Airway epithelial cell (primary cell): ENCODE results near the gene LRP1. TPM values are rescaled to one million over a fixed set of nuclear protein-coding genes. Genes with fewer than 3 reads are reported as not detected.

Experiments used
- total RNA-seq: library from RNA; depleted of rRNA; stranded (reverse); fragments of >200 nt; gene quantifications from 2 replicates; pipeline ENCODE4 v1.2.3, GENCODE V29; 2015

LRP1 gene
- total RNA-seq: 25.8 and 34.4 TPM in 2 replicates

DNA sequence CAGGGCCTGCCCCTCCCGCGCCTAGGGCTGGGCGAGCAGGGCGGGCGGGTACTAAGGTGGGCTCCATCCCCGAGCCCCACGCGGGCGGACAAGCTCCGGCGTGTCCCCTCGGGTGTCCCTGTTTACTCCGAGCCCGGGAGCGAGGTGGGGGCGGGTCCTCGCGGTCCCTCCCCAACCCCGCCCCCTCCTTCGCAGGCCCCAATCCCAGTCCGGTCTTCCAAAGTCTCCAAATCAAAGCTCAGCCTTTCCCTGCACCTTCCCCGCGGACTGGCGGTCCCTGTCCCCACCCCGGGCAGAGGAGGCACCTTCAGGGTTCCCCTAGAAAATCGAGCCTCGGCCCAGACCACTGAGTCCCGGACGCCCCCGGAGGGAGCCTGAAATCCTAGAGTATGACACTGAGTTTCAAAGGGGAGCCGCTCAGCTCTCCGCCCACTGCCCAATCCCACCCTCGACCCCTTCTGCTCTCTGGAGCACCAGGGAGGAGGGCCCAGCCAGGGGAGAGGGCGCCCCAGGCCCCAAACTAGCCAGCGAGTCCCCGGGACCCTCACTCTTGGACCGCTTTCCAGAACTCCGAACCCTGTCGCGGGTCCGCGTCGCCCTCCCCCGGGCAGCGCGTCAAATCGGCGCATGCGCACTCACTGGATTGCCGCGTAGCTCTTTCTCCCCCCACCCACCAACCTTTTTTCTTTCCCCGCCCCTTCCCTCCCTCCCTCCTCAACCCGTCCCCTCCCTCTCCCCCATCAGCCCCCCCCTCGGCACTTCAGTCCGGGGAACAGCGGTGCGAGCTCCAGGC, at the start of gene LRP1:
Gene LRP1 (plus strand): TSS at position 758 of the 793 bp plus-strand sequence. CDS start 482 bp downstream, outside the sequence.

DNA sequence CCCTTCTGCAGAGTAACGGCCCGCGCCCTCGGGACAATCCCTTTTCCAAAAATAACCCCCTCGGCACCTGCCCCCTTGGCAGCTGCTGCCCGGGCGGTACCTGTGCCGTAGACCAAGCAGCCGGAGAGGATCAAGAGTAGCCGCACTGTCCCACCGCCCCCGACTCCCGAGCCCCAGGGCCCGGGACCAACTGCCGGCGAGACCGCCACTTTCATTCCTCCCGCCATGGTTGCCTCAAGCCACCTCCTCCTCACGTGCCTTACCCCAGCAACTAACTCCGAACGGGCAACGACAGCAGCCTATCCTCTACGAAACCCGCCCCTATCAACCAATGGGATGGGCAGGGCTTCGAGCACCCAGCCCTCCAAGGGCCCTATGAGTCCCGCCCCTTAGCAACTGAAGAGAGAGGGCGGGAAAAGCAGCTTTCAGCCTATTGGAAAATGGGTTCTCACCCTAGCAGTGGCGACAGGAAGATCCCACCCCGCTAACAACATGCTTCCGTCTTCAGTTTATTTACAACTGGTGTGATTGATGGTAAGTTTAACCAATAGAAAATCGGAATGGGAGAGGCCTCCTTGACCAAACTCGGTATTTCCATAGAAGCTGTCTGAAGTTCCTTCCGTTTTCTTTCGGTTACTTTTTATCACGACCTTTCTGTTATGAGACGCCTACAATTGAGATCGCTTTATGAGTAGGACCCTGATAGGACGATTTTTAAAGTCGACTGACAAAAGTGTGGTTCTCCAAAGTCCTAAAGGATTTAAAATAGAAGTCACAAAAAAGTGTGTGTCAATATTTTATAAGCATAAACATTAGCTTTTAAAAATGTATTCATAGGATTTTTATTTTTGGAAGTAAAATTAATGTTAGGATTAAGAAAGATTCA, 49.5 kb upstream of the LRP1 start, which contains the start of gene NEMP1:
Gene NEMP1 (minus strand): TSS at position 273 of the 886 bp plus-strand sequence. CDS start 46 bp downstream, at position 227.

DNA sequence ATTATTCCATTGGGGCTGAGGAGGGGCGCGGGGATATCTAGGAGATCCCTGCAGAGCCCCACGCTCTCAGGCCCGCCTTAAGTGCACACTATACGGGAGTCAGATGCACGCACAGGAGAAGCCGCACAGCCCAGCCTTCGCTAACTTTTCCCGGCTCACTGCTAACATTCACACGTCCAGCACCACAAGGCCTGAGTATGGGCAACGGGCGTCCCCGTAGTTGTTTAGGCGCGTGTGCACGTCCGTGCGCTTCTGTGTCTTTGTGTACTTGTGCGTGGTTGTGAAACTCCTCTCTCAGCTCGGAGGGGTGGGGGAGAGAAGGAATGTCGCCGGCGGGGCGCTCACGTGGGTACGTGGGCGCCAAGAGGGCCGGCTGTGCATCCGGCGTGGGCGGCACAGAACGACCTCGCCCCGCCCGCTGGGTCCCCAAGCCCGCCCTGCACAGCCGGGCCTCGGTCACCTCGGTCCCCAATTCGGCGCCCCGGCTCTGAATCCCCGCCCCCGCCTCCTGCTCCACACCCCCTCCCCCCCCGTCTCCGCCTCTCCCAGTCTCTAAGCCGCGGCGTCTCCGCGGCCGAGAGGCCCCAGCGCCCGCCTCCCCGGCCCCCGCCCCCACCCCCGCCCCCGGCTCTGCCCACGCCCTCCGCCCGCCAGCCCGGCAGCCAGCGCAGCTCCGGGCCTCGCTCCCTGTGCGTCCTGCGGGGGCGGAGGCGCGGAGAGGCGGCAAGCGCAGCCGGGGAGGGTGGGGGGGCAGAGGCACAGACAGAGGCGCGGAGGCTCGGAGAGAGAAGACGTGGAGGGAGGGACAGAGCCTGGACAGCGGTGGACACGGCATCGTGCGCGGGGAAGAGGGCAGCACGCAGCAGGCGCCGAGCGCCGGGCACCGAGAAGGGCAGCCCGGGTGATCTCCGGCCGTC, 39.7 kb upstream of the LRP1 start, which contains the start of gene NAB2:
Gene NAB2 (plus strand): TSS at position 761 of the 917 bp plus-strand sequence. CDS start 158 bp downstream, outside the sequence.

DNA sequence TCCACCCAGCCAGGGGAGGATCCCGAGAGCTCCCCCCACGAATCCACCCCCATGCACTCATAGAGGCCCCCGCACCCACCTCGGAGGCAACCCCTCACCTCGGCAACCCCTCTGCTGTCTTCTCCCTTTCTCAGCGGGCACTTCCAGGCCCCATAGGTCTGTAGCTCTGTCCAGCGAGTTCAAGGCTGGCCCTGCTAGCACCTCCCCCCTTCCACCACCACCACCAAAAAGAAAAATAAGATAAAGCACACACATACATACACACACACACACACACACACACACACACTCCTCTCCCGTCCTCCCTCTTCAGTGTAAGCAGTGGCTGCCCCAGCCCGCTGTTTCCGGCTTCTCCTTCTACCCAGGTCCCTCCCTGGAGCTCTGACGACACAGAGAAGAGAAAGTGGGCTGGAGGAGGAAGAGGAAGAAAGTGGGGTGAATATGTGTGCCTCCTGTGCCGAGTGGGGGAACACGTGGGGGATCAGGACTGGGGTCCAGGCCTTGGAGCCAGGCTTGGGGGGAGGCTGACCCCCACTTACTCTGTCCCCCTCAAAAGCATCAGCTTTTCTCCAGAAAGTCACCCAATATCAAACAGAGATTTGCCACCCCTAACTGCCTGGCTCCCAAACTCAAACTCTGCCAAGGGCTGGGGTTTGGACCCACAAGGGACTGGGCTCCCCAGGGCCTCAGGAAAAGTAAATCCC, 17.1 kb upstream of the LRP1 start, which contains the start of gene STAT6:
Gene STAT6 (minus strand): TSS at position 332 of the 704 bp plus-strand sequence. CDS start 3,084 bp downstream, outside the sequence.

DNA sequence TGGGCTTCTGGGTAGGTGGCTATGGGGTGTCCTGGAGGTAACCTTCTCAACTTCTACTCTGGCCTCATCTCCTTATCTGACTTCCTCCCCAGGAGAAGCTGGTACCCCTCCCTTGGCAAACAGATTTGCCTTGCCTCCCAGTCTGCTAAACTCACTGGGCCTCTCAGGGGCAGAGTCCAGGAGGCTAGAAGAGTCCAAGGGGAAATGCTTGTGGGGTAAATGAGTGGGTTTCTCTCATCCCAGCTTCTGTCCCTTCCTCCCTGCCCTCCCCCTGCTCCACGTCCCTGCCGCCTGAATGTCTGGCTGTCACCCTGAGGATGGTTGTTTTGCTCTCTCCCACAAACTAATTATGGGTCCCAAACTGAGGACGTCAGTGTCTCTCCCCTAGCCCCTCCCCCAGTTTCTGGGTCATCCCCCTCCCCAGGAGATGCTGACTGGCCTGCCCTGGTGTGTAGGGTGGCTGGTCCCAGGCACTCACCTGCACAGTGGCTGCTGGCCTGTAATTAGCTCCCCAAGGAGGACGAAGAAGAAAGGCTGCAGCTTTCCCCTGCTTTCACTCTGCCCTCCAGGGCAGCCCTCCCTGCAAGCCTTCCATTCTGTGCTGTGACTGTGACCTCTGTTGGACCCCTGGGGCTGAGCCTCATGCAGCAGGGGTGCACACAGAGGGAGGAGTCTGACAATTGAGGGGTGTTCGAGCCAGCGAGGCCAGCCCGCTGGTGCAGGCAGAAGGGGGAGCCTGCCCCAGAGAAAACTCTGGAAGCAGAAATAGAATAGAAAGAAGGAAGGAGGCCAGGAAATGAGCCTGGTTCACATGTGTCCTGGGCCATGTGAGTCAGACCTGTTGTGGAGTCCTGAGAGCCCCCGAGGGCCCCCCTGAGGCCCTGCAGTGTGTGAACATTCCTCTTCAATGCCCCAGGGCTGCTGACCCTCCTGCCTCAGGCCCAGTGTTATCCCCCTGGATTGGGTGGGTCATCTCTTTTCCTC, 19.0 kb downstream of the LRP1 start, which contains the start of gene LRP1-AS:
Gene LRP1-AS (minus strand): TSS at position 659 of the 984 bp plus-strand sequence.

DNA sequence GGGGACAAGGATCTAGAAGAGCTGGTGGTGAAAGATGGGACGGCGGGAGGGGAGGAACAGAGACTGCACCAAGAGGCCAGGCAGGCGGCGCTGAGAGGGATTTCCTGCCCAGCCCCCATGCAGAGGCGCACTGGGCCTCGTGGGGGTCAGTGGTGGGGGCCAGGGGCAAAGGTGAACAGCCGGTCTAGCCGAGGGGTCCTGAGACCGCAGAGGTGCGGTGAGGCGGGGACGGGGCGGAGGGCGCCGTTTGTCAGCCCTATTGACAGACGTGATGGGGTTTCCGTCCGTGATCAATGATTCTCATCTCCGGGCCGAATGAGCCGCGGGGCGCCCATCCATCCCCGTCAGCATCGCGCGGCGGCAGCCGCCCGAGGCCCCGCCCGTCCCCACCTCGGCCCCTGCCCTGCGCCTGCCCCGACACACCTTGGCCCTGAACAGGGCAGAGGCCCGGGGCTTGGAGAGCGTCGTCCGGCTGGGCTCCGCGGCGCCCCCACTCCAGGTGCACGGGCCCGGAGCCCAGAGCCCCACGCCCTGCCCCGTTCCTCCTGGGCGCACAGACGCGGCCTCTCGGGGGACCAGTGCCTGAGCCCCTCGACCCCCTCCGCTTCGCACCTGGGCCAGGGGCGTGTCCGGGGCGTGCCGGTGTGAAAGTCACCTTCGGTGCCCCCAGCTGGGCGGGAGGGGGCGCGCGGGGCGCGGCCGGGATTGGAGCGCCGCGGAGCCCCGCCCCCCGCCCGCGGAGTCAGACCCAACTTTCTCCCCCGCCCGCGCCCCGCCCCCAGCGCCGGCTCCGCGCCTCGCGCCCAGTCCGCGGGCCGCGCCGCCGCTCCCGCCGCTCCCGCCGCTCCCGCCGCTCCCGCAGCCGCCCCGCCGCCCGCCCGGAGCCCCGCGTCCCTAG, 88.0 kb downstream of the LRP1 start, which contains the start of gene NXPH4:
Gene NXPH4 (plus strand): TSS at position 781 of the 898 bp plus-strand sequence. CDS start 176 bp downstream, outside the sequence.

DNA sequence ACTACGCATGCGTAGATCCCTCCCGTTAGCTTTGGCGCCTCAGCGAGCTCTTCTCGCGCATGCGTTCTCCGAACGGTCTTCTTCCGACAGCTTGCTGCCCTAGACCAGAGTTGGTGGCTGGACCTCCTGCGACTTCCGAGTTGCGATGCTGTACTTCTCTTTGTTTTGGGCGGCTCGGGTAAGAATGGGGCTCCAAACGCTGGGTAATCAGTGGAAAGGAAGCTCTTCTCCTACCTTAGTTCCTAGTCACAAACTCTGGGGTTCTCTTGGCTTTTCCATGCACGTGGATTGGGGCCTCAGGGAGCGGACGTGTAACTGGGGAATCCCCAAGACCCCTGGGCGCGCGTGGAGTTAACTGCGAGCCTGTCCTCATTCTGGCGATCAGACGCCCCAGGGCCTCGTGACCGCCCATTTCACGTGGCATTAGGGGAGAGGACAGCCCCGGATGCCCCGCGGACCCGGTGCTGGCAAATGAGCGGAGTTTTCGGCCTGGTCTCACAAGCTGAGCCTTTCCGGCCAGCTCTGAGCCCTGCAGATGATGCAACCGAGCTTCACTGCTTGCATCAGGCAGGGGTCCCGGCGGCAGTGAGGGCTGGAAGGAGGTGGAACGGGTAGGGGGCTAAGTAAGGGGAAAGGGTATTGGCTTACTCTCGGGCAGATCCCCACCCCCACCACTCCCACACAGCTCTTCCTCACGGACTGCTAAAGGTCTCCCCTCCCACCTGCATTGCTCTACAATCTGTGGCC, 101.5 kb downstream of the LRP1 start, which contains the start of gene SHMT2:
Gene SHMT2 (plus strand): TSS at position 78 of the 747 bp plus-strand sequence. CDS start 68 bp downstream, at position 146.

DNA sequence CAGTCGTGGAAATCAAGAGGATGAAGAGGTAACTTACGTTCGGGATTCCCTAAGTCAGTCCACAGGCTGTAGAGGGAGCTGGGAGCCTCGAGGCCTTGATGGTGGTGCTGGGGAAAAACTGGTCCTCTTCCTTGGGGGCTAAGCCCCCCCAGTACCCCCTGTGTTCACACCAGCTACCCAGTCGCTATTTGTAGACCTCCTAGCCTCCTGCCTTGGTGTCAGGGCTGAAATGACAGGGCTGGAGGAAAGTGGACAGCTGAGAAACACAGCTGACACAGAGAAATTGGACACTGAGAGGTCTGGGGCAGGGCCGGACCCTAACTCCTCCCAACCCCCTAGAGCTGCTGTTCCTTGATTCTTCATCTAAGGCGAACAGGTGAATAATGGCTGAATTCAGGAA, 122.7 kb downstream of the LRP1 start, which contains the start of gene STAC3:
Gene STAC3 (minus strand): TSS at position 232 of the 400 bp plus-strand sequence. CDS start 1,551 bp downstream, outside the sequence.

Other genes with a start within 250 kb of the LRP1 start
- gene SDR9C7, start 194.1 kb upstream of the LRP1 start, total RNA-seq: 4.5 and 5.1 TPM in 2 replicates
- gene RDH16, start 170.9 kb upstream of the LRP1 start, total RNA-seq: 0.28 and 0.49 TPM in 2 replicates
- 3.5 and 5.2 TPM in 2 replicates for gene ZBTB39, start 121.9 kb upstream of the LRP1 start, total RNA-seq
- gene TAC3, start 112.0 kb upstream of the LRP1 start, total RNA-seq: not detected in 2 replicates
- not detected in 2 replicates for gene MYO1A, start 78.4 kb upstream of the LRP1 start, total RNA-seq
- 7.5 and 10.4 TPM in 2 replicates for gene NEMP1, start 49.7 kb upstream of the LRP1 start, total RNA-seq
- gene NAB2, start 39.4 kb upstream of the LRP1 start, total RNA-seq: 72.4 and 73.9 TPM in 2 replicates
- gene STAT6, start 17.1 kb upstream of the LRP1 start, total RNA-seq: 65.3 and 78.1 TPM in 2 replicates
- not detected in 2 replicates for gene LRP1-AS, start 19.1 kb downstream of the LRP1 start, total RNA-seq
- gene NXPH4, start 88.3 kb downstream of the LRP1 start, total RNA-seq: 6.2 and 9.3 TPM in 2 replicates
- 151 and 181 TPM in 2 replicates for gene SHMT2, start 101.2 kb downstream of the LRP1 start, total RNA-seq
- 0.35 and 1.1 TPM in 2 replicates for gene STAC3, start 122.7 kb downstream of the LRP1 start, total RNA-seq